Measurements from ENCODE around the gene CRLF1.
A peak's percentile ranks its signal among the peaks of the same experiment; 100 is the strongest.

The CRLF1 gene

GRCh38 chr19:18634612-18635297 is 28.2 kb upstream of the CRLF1 start:
- H3K4me1 ChIP-seq (ENCODE audit: control insufficient read depth, insufficient read depth, low read length): peaks cover 4% of the 10 kb centered on the region
- no peak overlapping the region for H3K9ac ChIP-seq (ENCODE audit: low read depth, low read length)
- no peaks in the 10 kb centered on the region for H3K27me3 ChIP-seq (ENCODE audit: control insufficient read depth, insufficient read depth, low read length)
- H3K4me3 ChIP-seq (ENCODE audit: low read length): no peak overlapping the region
- no peaks in the 10 kb centered on the region for H3K9me3 ChIP-seq (replicated peaks; ENCODE audit: low read length)
- H3K4me2 ChIP-seq (ENCODE audit: low read length): no peak overlapping the region
- no peaks in the 10 kb centered on the region for H3K36me3 ChIP-seq (ENCODE audit: insufficient read depth, low read length)

- Histone ChIP-seq H3K27me3 (ENCODE audit: control insufficient read depth, insufficient read depth, low read length) (no peaks in the 10 kb centered on the region), H3K36me3 (ENCODE audit: insufficient read depth, low read length) (no peaks in the 10 kb centered on the region), H3K4me2 (ENCODE audit: low read length) (no peak overlapping the region), H3K9me3 (replicated peaks; ENCODE audit: low read length) (no peaks in the 10 kb centered on the region), H3K4me3 (ENCODE audit: low read length) (no peak overlapping the region), H3K9ac (ENCODE audit: low read depth, low read length) (no peak overlapping the region), H3K4me1 (ENCODE audit: control insufficient read depth, insufficient read depth, low read length) (peaks cover 9% of the 10 kb centered on the region)
These were observed 26.7 kb upstream of the CRLF1 start for GRCh38 chr19:18633321-18633720.

GRCh38 chr19:18629166-18630088 is 22.8 kb upstream of the CRLF1 start:
- H3K9ac ChIP-seq (ENCODE audit: low read depth, low read length): no peak overlapping the region
- H3K4me2 ChIP-seq (ENCODE audit: low read length): no peak overlapping the region
- H3K27me3 ChIP-seq (ENCODE audit: control insufficient read depth, insufficient read depth, low read length): no peaks in the 10 kb centered on the region
- H3K9me3 ChIP-seq (replicated peaks; ENCODE audit: low read length): no peaks in the 10 kb centered on the region
- no peak overlapping the region for H3K4me3 ChIP-seq (ENCODE audit: low read length)
- H3K4me1 ChIP-seq (ENCODE audit: control insufficient read depth, insufficient read depth, low read length): peaks cover 9% of the 10 kb centered on the region
- no peaks in the 10 kb centered on the region for H3K36me3 ChIP-seq (ENCODE audit: insufficient read depth, low read length)

- Histone ChIP-seq H3K9ac (ENCODE audit: low read depth, low read length) (no peak overlapping the region), H3K4me1 (ENCODE audit: control insufficient read depth, insufficient read depth, low read length) (peaks cover 9% of the 10 kb centered on the region), H3K9me3 (replicated peaks; ENCODE audit: low read length) (no peaks in the 10 kb centered on the region), H3K4me2 (ENCODE audit: low read length) (no peak overlapping the region), H3K4me3 (ENCODE audit: low read length) (no peak overlapping the region), H3K36me3 (ENCODE audit: insufficient read depth, low read length) (no peaks in the 10 kb centered on the region), H3K27me3 (ENCODE audit: control insufficient read depth, insufficient read depth, low read length) (no peaks in the 10 kb centered on the region)
These were observed 20.3 kb upstream of the CRLF1 start for GRCh38 chr19:18626906-18627305.

- no peak overlapping the region for H3K4me3 ChIP-seq (ENCODE audit: low read length)
- no peaks in the 10 kb centered on the region for H3K27me3 ChIP-seq (ENCODE audit: control insufficient read depth, insufficient read depth, low read length)
- H3K36me3 ChIP-seq (ENCODE audit: insufficient read depth, low read length): no peaks in the 10 kb centered on the region
- no peak overlapping the region for H3K9ac ChIP-seq (ENCODE audit: low read depth, low read length)
- H3K4me1 ChIP-seq (ENCODE audit: control insufficient read depth, insufficient read depth, low read length): no peaks in the 10 kb centered on the region
- no peaks in the 10 kb centered on the region for H3K9me3 ChIP-seq (replicated peaks; ENCODE audit: low read length)
- H3K4me2 ChIP-seq (ENCODE audit: low read length): no peak overlapping the region
These were observed 14.3 kb upstream of the CRLF1 start for GRCh38 chr19:18620902-18621301.

GRCh38 chr19:18620311-18620710 is 13.7 kb upstream of the CRLF1 start:
- Histone ChIP-seq H3K27me3 (ENCODE audit: control insufficient read depth, insufficient read depth, low read length) (peaks cover 2% of the 10 kb centered on the region), H3K4me1 (ENCODE audit: control insufficient read depth, insufficient read depth, low read length) (no peaks in the 10 kb centered on the region), H3K36me3 (ENCODE audit: insufficient read depth, low read length) (no peaks in the 10 kb centered on the region), H3K4me2 (ENCODE audit: low read length) (no peak overlapping the region), H3K9me3 (replicated peaks; ENCODE audit: low read length) (no peaks in the 10 kb centered on the region), H3K4me3 (ENCODE audit: low read length) (no peak overlapping the region), H3K9ac (ENCODE audit: low read depth, low read length) (no peak overlapping the region)

- Histone ChIP-seq H3K9ac (ENCODE audit: low read depth, low read length) (no peak overlapping the region), H3K4me1 (ENCODE audit: control insufficient read depth, insufficient read depth, low read length) (no peaks in the 10 kb centered on the region), H3K27me3 (ENCODE audit: control insufficient read depth, insufficient read depth, low read length) (peaks cover 18% of the 10 kb centered on the region), H3K4me2 (ENCODE audit: low read length) (no peak overlapping the region), H3K4me3 (ENCODE audit: low read length) (no peak overlapping the region), H3K36me3 (ENCODE audit: insufficient read depth, low read length) (no peaks in the 10 kb centered on the region), H3K9me3 (replicated peaks; ENCODE audit: low read length) (no peaks in the 10 kb centered on the region)
These were observed 11.6 kb upstream of the CRLF1 start for GRCh38 chr19:18618236-18618635.

DNA sequence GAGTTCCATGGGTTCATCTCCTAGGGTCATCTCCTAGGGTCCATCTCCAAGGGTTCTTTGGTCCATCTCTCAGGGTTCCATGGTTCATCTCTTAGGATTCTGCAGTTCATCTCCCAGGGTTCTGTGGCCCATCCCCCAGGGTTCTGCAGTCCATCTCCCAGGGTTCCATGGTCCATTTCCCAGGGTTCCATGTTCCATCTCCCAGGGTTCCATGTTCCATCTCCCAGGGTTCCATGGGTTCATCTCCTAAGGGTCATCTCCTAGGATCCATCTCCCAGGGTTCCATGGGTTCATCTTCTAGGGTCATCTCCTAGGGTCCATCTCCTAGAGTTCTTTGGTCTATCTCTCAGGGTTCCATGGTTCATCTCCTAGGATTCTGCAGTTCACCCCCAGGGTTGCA is 11.0 kb upstream of the CRLF1 start:
- H3K27me3 ChIP-seq (ENCODE audit: control insufficient read depth, insufficient read depth, low read length): peaks cover 24% of the 10 kb centered on the region
- H3K4me3 ChIP-seq (ENCODE audit: low read length): no peak overlapping the region
- H3K4me2 ChIP-seq (ENCODE audit: low read length): no peak overlapping the region

DNA sequence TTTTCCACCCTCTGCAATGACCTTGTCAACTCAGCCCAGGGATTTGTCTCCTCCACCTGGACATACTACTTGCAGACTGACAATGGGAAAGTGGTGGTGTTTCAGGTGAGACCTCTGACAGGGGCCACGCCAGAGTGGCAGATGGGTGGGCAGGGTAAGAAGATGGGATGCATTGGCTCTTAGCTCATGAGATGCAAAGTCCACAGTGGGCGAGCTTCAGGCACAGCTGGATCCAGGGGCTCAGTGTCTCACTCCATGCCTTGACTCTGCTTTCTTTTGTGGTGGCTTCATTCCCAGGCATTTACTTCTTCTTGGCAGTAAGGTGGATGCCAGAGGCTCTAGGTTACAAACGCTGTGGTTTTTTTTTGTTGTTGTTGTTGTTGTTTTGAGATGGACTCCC is 9.4 kb upstream of the CRLF1 start:
- H3K27me3 ChIP-seq (ENCODE audit: control insufficient read depth, insufficient read depth, low read length): peaks cover 38% of the 10 kb centered on the region
- no peak overlapping the region for H3K9ac ChIP-seq (ENCODE audit: low read depth, low read length)

More for the DNA sequence above, 11.0 kb upstream of the CRLF1 start:
- Histone ChIP-seq H3K36me3 (ENCODE audit: insufficient read depth, low read length) (no peaks in the 10 kb centered on the region), H3K4me1 (ENCODE audit: control insufficient read depth, insufficient read depth, low read length) (peaks cover under 1% of the 10 kb centered on the region), H3K9me3 (replicated peaks; ENCODE audit: low read length) (no peaks in the 10 kb centered on the region), H3K9ac (ENCODE audit: low read depth, low read length) (no peak overlapping the region)

DNA sequence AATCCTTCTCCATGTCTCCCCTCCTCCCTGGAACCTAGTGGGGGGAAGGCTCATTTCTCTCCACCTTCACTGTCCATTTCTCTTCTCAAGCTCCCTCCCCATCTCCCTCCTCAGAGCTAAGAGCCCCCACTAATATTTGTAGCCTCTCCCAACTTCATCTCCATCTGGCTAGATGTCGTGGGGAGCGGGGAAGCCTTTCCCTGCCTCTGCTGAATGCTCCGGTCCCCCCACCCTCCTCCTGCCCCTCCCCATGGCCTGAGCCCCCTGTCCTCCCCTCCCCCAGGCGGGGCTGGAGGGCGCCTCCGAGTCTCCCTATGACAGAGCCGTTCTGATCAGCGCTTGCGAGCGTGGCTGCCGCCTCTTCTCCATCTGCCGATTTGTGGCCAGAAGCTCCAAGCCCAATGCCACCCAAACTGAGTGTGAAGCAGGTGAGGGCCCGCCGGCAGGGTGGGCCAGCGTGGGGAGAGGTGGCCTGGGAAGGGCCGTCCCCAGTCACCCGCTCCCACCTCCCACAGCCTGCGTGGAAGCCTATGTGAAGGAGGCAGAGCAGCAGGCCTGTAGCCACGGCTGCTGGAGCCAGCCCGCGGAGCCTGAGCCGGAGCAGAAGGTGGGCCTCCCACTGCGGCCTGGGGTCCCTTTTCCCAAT is 7.1 kb upstream of the CRLF1 start:
- Histone ChIP-seq H3K9me3 (replicated peaks; ENCODE audit: low read length) (no peaks in the 10 kb centered on the region), H3K27me3 (ENCODE audit: control insufficient read depth, insufficient read depth, low read length) (peaks cover 57% of the 10 kb centered on the region), H3K4me3 (ENCODE audit: low read length) (no peak overlapping the region), H3K9ac (ENCODE audit: low read depth, low read length) (no peak overlapping the region), H3K4me2 (ENCODE audit: low read length) (no peak overlapping the region), H3K36me3 (ENCODE audit: insufficient read depth, low read length) (no peaks in the 10 kb centered on the region), H3K4me1 (ENCODE audit: control insufficient read depth, insufficient read depth, low read length) (peaks cover 11% of the 10 kb centered on the region)

More for the DNA sequence above, 9.4 kb upstream of the CRLF1 start:
- H3K4me3 ChIP-seq (ENCODE audit: low read length): no peak overlapping the region
- no peaks in the 10 kb centered on the region for H3K9me3 ChIP-seq (replicated peaks; ENCODE audit: low read length)
- no peak overlapping the region for H3K4me2 ChIP-seq (ENCODE audit: low read length)
- H3K4me1 ChIP-seq (ENCODE audit: control insufficient read depth, insufficient read depth, low read length): peaks cover 11% of the 10 kb centered on the region
- no peaks in the 10 kb centered on the region for H3K36me3 ChIP-seq (ENCODE audit: insufficient read depth, low read length)

GRCh38 chr19:18612772-18613588 is 6.4 kb upstream of the CRLF1 start, which contains the start of gene TMEM59L:
Gene TMEM59L (plus strand): TSS chr19:18612870. CDS start chr19:18612959, 89 bp downstream.
- peak within 1 kb of the TSS; percentile 85 for H3K4me2 ChIP-seq (ENCODE audit: low read length)
- peaks cover 64% of the 10 kb centered on the region for H3K27me3 ChIP-seq (ENCODE audit: control insufficient read depth, insufficient read depth, low read length)
- H3K9ac ChIP-seq (ENCODE audit: low read depth, low read length): no peak within 1 kb of the TSS
- no peaks in the 10 kb centered on the region for H3K36me3 ChIP-seq (ENCODE audit: insufficient read depth, low read length)
- peak within 1 kb of the TSS; percentile 68 for H3K4me3 ChIP-seq (ENCODE audit: low read length)
- no peaks in the 10 kb centered on the region for H3K9me3 ChIP-seq (replicated peaks; ENCODE audit: low read length)
- peaks cover 11% of the 10 kb centered on the region for H3K4me1 ChIP-seq (ENCODE audit: control insufficient read depth, insufficient read depth, low read length)
